ENCODE results near the gene LGALS4.

DNA sequence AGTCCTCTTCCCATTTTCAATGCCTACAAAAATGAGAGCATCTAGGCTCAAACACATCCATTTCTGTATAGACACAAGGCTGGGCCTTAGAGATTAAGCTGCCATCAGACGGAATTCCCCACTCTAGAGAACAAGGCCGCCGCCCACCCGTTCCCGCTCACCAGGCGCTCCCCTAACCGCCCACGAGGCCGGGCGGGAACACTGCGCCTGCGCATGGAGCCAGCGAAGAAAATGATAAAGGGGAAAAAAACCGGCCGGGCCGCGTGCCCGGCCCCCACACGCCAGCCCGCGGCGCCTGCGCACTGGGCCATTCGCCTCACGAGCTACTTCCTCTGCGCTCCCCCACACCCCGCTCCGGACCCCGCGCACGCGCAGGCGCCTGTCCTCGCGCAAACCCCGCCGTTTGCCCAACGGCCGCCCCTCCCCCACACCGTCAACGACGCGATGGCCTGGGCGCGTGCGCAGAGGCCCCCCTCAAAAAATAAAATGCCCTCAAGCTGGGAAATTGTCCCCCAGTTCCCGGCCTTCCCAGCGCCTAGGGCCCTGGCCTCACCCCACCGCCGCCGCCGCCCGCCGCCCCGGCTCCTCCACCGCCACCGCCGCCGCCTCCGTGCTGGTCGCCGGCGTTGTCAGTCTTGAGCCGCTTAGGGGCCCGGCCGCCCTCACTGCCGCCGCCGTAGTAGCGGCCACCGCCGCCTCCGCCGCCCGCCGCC is 36.6 kb upstream of the LGALS4 start:
- TF ChIP-seq, protein P1, sequence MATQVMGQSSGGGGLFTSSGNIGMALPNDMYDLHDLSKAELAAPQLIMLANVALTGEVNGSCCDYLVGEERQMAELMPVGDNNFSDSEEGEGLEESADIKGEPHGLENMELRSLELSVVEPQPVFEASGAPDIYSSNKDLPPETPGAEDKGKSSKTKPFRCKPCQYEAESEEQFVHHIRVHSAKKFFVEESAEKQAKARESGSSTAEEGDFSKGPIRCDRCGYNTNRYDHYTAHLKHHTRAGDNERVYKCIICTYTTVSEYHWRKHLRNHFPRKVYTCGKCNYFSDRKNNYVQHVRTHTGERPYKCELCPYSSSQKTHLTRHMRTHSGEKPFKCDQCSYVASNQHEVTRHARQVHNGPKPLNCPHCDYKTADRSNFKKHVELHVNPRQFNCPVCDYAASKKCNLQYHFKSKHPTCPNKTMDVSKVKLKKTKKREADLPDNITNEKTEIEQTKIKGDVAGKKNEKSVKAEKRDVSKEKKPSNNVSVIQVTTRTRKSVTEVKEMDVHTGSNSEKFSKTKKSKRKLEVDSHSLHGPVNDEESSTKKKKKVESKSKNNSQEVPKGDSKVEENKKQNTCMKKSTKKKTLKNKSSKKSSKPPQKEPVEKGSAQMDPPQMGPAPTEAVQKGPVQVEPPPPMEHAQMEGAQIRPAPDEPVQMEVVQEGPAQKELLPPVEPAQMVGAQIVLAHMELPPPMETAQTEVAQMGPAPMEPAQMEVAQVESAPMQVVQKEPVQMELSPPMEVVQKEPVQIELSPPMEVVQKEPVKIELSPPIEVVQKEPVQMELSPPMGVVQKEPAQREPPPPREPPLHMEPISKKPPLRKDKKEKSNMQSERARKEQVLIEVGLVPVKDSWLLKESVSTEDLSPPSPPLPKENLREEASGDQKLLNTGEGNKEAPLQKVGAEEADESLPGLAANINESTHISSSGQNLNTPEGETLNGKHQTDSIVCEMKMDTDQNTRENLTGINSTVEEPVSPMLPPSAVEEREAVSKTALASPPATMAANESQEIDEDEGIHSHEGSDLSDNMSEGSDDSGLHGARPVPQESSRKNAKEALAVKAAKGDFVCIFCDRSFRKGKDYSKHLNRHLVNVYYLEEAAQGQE (IDR thresholded peaks at IDR 0.05; ENCODE audit: unreplicated experiment): no peak
- TF ChIP-seq, protein P2, sequence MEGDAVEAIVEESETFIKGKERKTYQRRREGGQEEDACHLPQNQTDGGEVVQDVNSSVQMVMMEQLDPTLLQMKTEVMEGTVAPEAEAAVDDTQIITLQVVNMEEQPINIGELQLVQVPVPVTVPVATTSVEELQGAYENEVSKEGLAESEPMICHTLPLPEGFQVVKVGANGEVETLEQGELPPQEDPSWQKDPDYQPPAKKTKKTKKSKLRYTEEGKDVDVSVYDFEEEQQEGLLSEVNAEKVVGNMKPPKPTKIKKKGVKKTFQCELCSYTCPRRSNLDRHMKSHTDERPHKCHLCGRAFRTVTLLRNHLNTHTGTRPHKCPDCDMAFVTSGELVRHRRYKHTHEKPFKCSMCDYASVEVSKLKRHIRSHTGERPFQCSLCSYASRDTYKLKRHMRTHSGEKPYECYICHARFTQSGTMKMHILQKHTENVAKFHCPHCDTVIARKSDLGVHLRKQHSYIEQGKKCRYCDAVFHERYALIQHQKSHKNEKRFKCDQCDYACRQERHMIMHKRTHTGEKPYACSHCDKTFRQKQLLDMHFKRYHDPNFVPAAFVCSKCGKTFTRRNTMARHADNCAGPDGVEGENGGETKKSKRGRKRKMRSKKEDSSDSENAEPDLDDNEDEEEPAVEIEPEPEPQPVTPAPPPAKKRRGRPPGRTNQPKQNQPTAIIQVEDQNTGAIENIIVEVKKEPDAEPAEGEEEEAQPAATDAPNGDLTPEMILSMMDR (conservative IDR thresholded peaks at IDR 0.05; ENCODE audit: low read depth in 2 of 2): no peak
- TF ChIP-seq POLR2AphosphoS5 (IDR thresholded peaks at IDR 0.05; ENCODE audit: low read depth): no peak; the same call in 1 of the 2 replicates
- TF ChIP-seq EZH2 (IDR thresholded peaks at IDR 0.05; ENCODE audit: low read depth, unreplicated experiment): no peak
- no peak for TF ChIP-seq JUNB (IDR thresholded peaks at IDR 0.05; ENCODE audit: unreplicated experiment)
- TF ChIP-seq, protein P3, sequence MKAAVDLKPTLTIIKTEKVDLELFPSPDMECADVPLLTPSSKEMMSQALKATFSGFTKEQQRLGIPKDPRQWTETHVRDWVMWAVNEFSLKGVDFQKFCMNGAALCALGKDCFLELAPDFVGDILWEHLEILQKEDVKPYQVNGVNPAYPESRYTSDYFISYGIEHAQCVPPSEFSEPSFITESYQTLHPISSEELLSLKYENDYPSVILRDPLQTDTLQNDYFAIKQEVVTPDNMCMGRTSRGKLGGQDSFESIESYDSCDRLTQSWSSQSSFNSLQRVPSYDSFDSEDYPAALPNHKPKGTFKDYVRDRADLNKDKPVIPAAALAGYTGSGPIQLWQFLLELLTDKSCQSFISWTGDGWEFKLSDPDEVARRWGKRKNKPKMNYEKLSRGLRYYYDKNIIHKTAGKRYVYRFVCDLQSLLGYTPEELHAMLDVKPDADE (IDR thresholded peaks at IDR 0.05): no peak
- TF ChIP-seq, protein P4, sequence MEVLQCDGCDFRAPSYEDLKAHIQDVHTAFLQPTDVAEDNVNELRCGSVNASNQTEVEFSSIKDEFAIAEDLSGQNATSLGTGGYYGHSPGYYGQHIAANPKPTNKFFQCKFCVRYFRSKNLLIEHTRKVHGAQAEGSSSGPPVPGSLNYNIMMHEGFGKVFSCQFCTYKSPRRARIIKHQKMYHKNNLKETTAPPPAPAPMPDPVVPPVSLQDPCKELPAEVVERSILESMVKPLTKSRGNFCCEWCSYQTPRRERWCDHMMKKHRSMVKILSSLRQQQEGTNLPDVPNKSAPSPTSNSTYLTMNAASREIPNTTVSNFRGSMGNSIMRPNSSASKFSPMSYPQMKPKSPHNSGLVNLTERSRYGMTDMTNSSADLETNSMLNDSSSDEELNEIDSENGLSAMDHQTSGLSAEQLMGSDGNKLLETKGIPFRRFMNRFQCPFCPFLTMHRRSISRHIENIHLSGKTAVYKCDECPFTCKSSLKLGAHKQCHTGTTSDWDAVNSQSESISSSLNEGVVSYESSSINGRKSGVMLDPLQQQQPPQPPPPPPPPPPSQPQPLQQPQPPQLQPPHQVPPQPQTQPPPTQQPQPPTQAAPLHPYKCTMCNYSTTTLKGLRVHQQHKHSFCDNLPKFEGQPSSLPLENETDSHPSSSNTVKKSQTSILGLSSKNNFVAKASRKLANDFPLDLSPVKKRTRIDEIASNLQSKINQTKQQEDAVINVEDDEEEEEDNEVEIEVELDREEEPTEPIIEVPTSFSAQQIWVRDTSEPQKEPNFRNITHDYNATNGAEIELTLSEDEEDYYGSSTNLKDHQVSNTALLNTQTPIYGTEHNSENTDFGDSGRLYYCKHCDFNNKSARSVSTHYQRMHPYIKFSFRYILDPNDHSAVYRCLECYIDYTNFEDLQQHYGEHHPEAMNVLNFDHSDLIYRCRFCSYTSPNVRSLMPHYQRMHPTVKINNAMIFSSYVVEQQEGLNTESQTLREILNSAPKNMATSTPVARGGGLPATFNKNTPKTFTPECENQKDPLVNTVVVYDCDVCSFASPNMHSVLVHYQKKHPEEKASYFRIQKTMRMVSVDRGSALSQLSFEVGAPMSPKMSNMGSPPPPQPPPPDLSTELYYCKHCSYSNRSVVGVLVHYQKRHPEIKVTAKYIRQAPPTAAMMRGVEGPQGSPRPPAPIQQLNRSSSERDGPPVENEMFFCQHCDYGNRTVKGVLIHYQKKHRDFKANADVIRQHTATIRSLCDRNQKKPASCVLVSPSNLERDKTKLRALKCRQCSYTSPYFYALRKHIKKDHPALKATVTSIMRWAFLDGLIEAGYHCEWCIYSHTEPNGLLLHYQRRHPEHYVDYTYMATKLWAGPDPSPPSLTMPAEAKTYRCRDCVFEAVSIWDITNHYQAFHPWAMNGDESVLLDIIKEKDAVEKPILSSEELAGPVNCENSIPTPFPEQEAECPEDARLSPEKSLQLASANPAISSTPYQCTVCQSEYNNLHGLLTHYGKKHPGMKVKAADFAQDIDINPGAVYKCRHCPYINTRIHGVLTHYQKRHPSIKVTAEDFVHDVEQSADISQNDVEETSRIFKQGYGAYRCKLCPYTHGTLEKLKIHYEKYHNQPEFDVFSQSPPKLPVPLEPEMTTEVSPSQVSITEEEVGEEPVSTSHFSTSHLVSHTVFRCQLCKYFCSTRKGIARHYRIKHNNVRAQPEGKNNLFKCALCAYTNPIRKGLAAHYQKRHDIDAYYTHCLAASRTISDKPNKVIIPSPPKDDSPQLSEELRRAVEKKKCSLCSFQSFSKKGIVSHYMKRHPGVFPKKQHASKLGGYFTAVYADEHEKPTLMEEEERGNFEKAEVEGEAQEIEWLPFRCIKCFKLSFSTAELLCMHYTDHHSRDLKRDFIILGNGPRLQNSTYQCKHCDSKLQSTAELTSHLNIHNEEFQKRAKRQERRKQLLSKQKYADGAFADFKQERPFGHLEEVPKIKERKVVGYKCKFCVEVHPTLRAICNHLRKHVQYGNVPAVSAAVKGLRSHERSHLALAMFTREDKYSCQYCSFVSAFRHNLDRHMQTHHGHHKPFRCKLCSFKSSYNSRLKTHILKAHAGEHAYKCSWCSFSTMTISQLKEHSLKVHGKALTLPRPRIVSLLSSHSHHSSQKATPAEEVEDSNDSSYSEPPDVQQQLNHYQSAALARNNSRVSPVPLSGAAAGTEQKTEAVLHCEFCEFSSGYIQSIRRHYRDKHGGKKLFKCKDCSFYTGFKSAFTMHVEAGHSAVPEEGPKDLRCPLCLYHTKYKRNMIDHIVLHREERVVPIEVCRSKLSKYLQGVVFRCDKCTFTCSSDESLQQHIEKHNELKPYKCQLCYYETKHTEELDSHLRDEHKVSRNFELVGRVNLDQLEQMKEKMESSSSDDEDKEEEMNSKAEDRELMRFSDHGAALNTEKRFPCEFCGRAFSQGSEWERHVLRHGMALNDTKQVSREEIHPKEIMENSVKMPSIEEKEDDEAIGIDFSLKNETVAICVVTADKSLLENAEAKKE (CRISPR knock-in tag; IDR thresholded peaks at IDR 0.05): no peak
- no peak for TF ChIP-seq STAT1 (IDR thresholded peaks at IDR 0.05; ENCODE audit: unreplicated experiment)
- no peak for TF ChIP-seq EZH2phosphoT487 (IDR thresholded peaks at IDR 0.05; ENCODE audit: unreplicated experiment)
- TF ChIP-seq ZNF114 (CRISPR knock-in tag; IDR thresholded peaks at IDR 0.05): no peak

All from GM23338 (cell line).